ENCODE results near the gene REC114. TPM values are rescaled to one million over a fixed set of nuclear protein-coding genes. Genes with fewer than 3 reads are reported as not detected.

Gene REC114
- total RNA-seq, 1 experiment from 2014 or later = not detected

GRCh38 chr15:73608941-73609340 is 166.0 kb downstream of the REC114 start:
- intact Hi-C loops (cut with micrococcal nuclease; ENCODE audit: unreplicated experiment) = no loop called here
- no peak for DNase-seq
- Mint-ChIP-seq H3K27ac (ENCODE audit: unreplicated experiment) (no peak overlapping the region), H3K4me3 (ENCODE audit: low read depth, unreplicated experiment) (no peak overlapping the region), H3K27me3 (ENCODE audit: unreplicated experiment) (no peaks in the 10 kb centered on the region), H3K9me3 (ENCODE audit: low read depth, unreplicated experiment) (no peaks in the 10 kb centered on the region), H3K4me1 (ENCODE audit: low read depth, unreplicated experiment) (peaks cover 8% of the 10 kb centered on the region), H3K36me3 (ENCODE audit: insufficient read depth, unreplicated experiment) (no peaks in the 10 kb centered on the region)
- no peak for TF ChIP-seq CTCF (IDR thresholded peaks at IDR 0.05; ENCODE audit: unreplicated experiment)
- no TSS peak for BruUV-seq (replicated peaks)
- CTCF ChIA-PET = no interaction called here

Other genes starting within 250 kb of the REC114 start
- gene HCN4, start 74.2 kb upstream of the REC114 start, total RNA-seq (2022) = 0.07 TPM in 2 replicates
- 190 TPM in 2 replicates for gene NPTN, start 190.2 kb downstream of the REC114 start, total RNA-seq (2022)
- 83.7 and 84.6 TPM in 2 replicates for gene CD276, start 241.2 kb downstream of the REC114 start, total RNA-seq (2022)

All from Calu3 (cell line).